Keratinocyte (primary cell): ENCODE results near the gene HADHB. TPM values are rescaled to one million over a fixed set of nuclear protein-coding genes. Genes with fewer than 3 reads are reported as not detected.

Experiments
- DNase-seq: peaks from one replicate; pipeline ENCODE4 v3.0.0-alpha.2; 2011; ENCODE audit warnings: low read depth, missing footprints, low spot score
- FAIRE-seq: peaks from 2 replicates; lab custom pipeline; 2011; peaks lifted over from hg19 to GRCh38; lab: Jason Lieb, UNC
- H2AFZ ChIP-seq: 2 replicates; pipeline ENCODE4 v1.6.0; 2012; ENCODE audit warnings: low read length, control low read depth, inconsistent platforms; ENCODE audit not compliant: control insufficient read depth
- H3K27ac ChIP-seq: 2 replicates; pipeline ENCODE4 v1.5.1; 2011; ENCODE audit warnings: low read length; ENCODE audit not compliant: control insufficient read depth, insufficient read depth
- H3K27me3 ChIP-seq: 3 replicates; pipeline ENCODE4 v1.6.0; 2011; ENCODE audit warnings: low read length; ENCODE audit not compliant: control insufficient read depth, insufficient read depth; ENCODE audit errors: extremely low read depth
- H3K36me3 ChIP-seq, 2 experiments: 2 replicates in 1 of 2; 3 replicates in 1 of 2; pipeline ENCODE4 v1.5.1; 2011; ENCODE audit warnings: low read length in 2 of 2, mild to moderate bottlenecking in 1 of 2; ENCODE audit not compliant: control insufficient read depth in 2 of 2, insufficient read depth in 2 of 2; ENCODE audit errors: extremely low read depth in 1 of 2
- H3K4me1 ChIP-seq: 3 replicates; pipeline ENCODE4 v1.5.1; 2011; ENCODE audit warnings: low read length; ENCODE audit not compliant: control insufficient read depth, insufficient read depth; ENCODE audit errors: extremely low read depth
- H3K4me2 ChIP-seq: 3 replicates; pipeline ENCODE4 v1.6.0; 2011; ENCODE audit warnings: low read depth, low read length; ENCODE audit not compliant: control insufficient read depth, insufficient read depth; ENCODE audit errors: extremely low read depth
- H3K4me3 ChIP-seq, 3 experiments: fragments of 200-600 bp in 1 of 3; sonication (generic) in 1 of 3; 2 replicates in 2 of 3; 3 replicates in 1 of 3; pipeline ENCODE4 v1.5.1; 2011 to 2016; ENCODE audit warnings: low read length in 3 of 3, mild to moderate bottlenecking in 3 of 3, control low read depth in 2 of 3, inconsistent platforms in 1 of 3, low read depth in 1 of 3, mixed read lengths in 1 of 3, mixed run types in 1 of 3, moderate library complexity in 1 of 3; ENCODE audit not compliant: control insufficient read depth in 2 of 3, insufficient read depth in 2 of 3; ENCODE audit errors: extremely low read depth in 1 of 3
- H3K79me2 ChIP-seq: 2 replicates; pipeline ENCODE4 v1.6.0; 2012; ENCODE audit warnings: low read length; ENCODE audit not compliant: control insufficient read depth, insufficient read depth
- H3K9ac ChIP-seq: 3 replicates; pipeline ENCODE4 v1.6.0; 2011; ENCODE audit warnings: low read length; ENCODE audit not compliant: control insufficient read depth, insufficient read depth; ENCODE audit errors: extremely low read depth
- H3K9me1 ChIP-seq: 3 replicates; pipeline ENCODE4 v1.6.0; 2011; ENCODE audit warnings: low read length; ENCODE audit not compliant: control insufficient read depth, insufficient read depth; ENCODE audit errors: extremely low read depth
- H3K9me3 ChIP-seq: 2 replicates; pipeline ENCODE4 v1.5.1; 2012; ENCODE audit warnings: low read depth, low read length; ENCODE audit not compliant: control insufficient read depth
- H4K20me1 ChIP-seq: 3 replicates; pipeline ENCODE4 v1.6.0; 2011; ENCODE audit warnings: low read length; ENCODE audit not compliant: control insufficient read depth, insufficient read depth; ENCODE audit errors: extremely low read depth
- EZH2 ChIP-seq: IDR thresholded peaks from one replicate; pipeline ENCODE4 v1.6.1; 2012; ENCODE audit warnings: inconsistent platforms, mild to moderate bottlenecking, low read length, moderate library complexity
- dilution Hi-C: fragments of 300-500 bp; cut with MboI; formaldehyde crosslinking; loops from one replicate; pipeline ENCODE4 v1.7.0; 2020; ENCODE audit warnings: low sequenced_read_pairs; ENCODE audit not compliant: extremely low pct_ligation_motif_present
- polyA plus RNA-seq, 5 experiments: library from polyadenylated mRNA; depleted of rRNA in 3 of 5; stranded (reverse) in 3 of 5; stranded (forward) in 1 of 5; unstranded in 1 of 5; fragments of >200 nt; gene quantifications; 1 replicate in 1 of 5; 2 replicates in 3 of 5; 3 replicates in 1 of 5; pipeline versions ENCODE4 v1.2.1 to v1.2.3, GENCODE V29; 2011 to 2012; ENCODE audit warnings: missing spikeins in 2 of 5, low read depth in 1 of 5, low replicate concordance in 1 of 5
- TF ChIP-seq, protein P1 (sequence below), 3 experiments: IDR thresholded peaks in 1 of 3; conservative IDR thresholded peaks in 1 of 3; optimal IDR thresholded peaks in 1 of 3; 2 replicates in 2 of 3; 3 replicates in 1 of 3; pipeline versions ENCODE3 to v1.5.1; 2011; ENCODE audit warnings: low read length in 3 of 3, mild to moderate bottlenecking in 3 of 3, moderate library complexity in 2 of 3, control low read depth in 1 of 3, inconsistent platforms in 1 of 3; ENCODE audit not compliant: insufficient read depth in 2 of 3; ENCODE audit errors: extremely low read depth in 1 of 3

HADHB gene
- polyA plus RNA-seq, 1 donor (not counting 4 experiments of a cell fraction or from before 2014, with no cell fraction given) = 109 TPM

DNA sequence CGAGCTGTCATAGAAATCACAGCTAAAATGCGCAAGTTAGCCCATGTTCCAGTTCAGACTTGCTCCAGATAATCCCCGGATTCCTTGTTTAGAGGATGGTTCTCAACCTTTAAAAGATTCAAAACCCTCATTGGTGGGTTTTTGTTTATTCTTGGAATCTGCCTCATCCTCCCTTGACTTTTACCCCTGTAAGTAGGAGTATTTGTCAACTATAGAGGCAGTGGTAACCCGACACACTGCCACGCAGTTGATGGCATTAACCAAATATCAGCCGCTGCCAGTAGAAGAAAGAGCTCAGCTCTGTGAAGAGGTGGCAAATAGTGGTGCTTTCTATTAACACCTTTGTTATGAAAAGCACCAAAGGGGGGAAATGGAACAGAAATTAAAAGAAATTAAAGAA is 60.8 kb downstream of the HADHB start:
- H3K36me3 ChIP-seq = no peaks in the 10 kb centered on the region

DNA sequence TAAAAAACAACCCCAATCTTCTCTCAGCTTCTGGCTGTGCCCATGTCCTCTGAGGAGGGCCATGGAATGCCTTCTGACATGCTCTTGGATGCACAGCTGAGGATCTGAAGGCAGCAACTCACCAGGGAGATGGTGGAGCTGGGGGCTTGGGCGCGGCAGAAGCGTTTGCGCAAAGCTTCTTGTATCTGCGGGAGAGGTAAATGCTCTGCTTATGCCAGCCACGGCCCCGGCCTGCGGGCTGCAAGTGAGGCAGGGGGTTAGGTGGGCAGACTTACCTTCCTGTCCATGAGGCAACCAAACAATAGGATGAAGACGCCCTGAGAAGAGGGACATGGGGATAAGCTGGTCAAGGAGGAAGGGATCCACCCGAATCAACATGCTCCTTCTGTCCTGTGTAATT is 65.2 kb downstream of the HADHB start:
- Histone ChIP-seq H3K9me3 (no peaks in the 10 kb centered on the region), H3K36me3 (no peaks in the 10 kb centered on the region), H3K79me2 (no peaks in the 10 kb centered on the region), H2AFZ (no peak overlapping the region), H3K4me3 (no peak overlapping the region), H3K4me2 (no peak overlapping the region), H3K9me1 (no peaks in the 10 kb centered on the region), H3K4me1 (peaks cover 34% of the 10 kb centered on the region), H3K27me3 (no peaks in the 10 kb centered on the region), H3K27ac (no peak overlapping the region), H4K20me1 (no peaks in the 10 kb centered on the region), H3K9ac (no peak overlapping the region)
- DNase-seq = no peak
- dilution Hi-C loops = no loop called here
- TF ChIP-seq, protein P1, sequence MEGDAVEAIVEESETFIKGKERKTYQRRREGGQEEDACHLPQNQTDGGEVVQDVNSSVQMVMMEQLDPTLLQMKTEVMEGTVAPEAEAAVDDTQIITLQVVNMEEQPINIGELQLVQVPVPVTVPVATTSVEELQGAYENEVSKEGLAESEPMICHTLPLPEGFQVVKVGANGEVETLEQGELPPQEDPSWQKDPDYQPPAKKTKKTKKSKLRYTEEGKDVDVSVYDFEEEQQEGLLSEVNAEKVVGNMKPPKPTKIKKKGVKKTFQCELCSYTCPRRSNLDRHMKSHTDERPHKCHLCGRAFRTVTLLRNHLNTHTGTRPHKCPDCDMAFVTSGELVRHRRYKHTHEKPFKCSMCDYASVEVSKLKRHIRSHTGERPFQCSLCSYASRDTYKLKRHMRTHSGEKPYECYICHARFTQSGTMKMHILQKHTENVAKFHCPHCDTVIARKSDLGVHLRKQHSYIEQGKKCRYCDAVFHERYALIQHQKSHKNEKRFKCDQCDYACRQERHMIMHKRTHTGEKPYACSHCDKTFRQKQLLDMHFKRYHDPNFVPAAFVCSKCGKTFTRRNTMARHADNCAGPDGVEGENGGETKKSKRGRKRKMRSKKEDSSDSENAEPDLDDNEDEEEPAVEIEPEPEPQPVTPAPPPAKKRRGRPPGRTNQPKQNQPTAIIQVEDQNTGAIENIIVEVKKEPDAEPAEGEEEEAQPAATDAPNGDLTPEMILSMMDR (optimal IDR thresholded peaks at IDR 0.05 in 1 of 3, IDR thresholded peaks at IDR 0.05 in 1 of 3, conservative IDR thresholded peaks at IDR 0.05 in 1 of 3; ENCODE audit: extremely low read depth in 1 of 3, insufficient read depth in 2 of 3, low read length in 3 of 3) = no peak
- no peak for TF ChIP-seq EZH2
- FAIRE-seq = no peak

More for the DNA sequence above, 60.8 kb downstream of the HADHB start:
- H2AFZ ChIP-seq = peak overlapping the region; percentile 76
- no peaks in the 10 kb centered on the region for H4K20me1 ChIP-seq
- H3K4me3 ChIP-seq = peak overlapping the region in 2 of 3 experiments; percentile 38 to 45
- peaks cover 37% of the 10 kb centered on the region for H3K4me1 ChIP-seq
- peak overlapping the region; percentile 86 for H3K4me2 ChIP-seq
- no peaks in the 10 kb centered on the region for H3K9me3 ChIP-seq
- H3K79me2 ChIP-seq = no peaks in the 10 kb centered on the region
- peak overlapping the region; percentile 54 for H3K27ac ChIP-seq
- DNase-seq (no peak), FAIRE-seq (no peak)
- H3K9ac ChIP-seq = peak overlapping the region; percentile 38
- H3K27me3 ChIP-seq = no peaks in the 10 kb centered on the region
- TF ChIP-seq, protein P1 (optimal IDR thresholded peaks at IDR 0.05 in 1 of 3, IDR thresholded peaks at IDR 0.05 in 1 of 3, conservative IDR thresholded peaks at IDR 0.05 in 1 of 3; ENCODE audit: extremely low read depth in 1 of 3, insufficient read depth in 2 of 3, low read length in 3 of 3) = no peak
- no peak for TF ChIP-seq EZH2
- dilution Hi-C loops = no loop called here
- H3K9me1 ChIP-seq = no peaks in the 10 kb centered on the region
